Hepatocyte (in vitro differentiated cells): ENCODE results near the gene OSTN. TPM values are rescaled to one million over a fixed set of nuclear protein-coding genes. Genes with fewer than 3 reads are reported as not detected.

ENCODE experiments used
- DNase-seq: peaks from one replicate; pipeline ENCODE4 v3.0.0-alpha.2; 2016; ENCODE audit warnings: low spot score
- H2AFZ ChIP-seq: fragments of 200-600 bp; sonication (generic); 2 replicates; pipeline ENCODE4 v1.6.0; 2016; ENCODE audit warnings: antibody characterized with exemption, mild to moderate bottlenecking
- H3K27ac ChIP-seq: fragments of 200-600 bp; sonication (generic); 2 replicates; pipeline ENCODE4 v1.5.1; 2016; ENCODE audit warnings: mild to moderate bottlenecking
- H3K27me3 ChIP-seq: fragments of 200-600 bp; sonication (generic); 2 replicates; pipeline ENCODE4 v1.6.1; 2016
- H3K36me3 ChIP-seq: fragments of 200-600 bp; sonication (generic); replicated peaks from 2 replicates; pipeline ENCODE4 v1.5.1; 2016; ENCODE audit warnings: low read depth; ENCODE audit not compliant: insufficient read depth
- H3K4me1 ChIP-seq: fragments of 200-600 bp; sonication (generic); 2 replicates; pipeline ENCODE4 v1.5.1; 2016; ENCODE audit warnings: mild to moderate bottlenecking, moderate library complexity; ENCODE audit not compliant: insufficient read depth
- H3K4me2 ChIP-seq: fragments of 200-600 bp; sonication (generic); 2 replicates; pipeline ENCODE4 v1.6.0; 2016
- H3K4me3 ChIP-seq: fragments of 200-600 bp; sonication (generic); 2 replicates; pipeline ENCODE4 v1.5.1; 2016; ENCODE audit warnings: mild to moderate bottlenecking
- H3K79me2 ChIP-seq: fragments of 200-600 bp; sonication (generic); 2 replicates; pipeline ENCODE4 v1.6.0; 2017; ENCODE audit warnings: mild to moderate bottlenecking
- H3K9me2 ChIP-seq: fragments of 200-600 bp; sonication (generic); replicated peaks from 2 replicates; pipeline ENCODE4 v1.6.0; 2017; ENCODE audit warnings: mild to moderate bottlenecking; ENCODE audit not compliant: insufficient read depth
- H3K9me3 ChIP-seq: fragments of 200-600 bp; sonication (generic); 2 replicates; pipeline ENCODE4 v1.5.1; 2016; ENCODE audit warnings: low read depth, mild to moderate bottlenecking
- H4K20me1 ChIP-seq: fragments of 200-600 bp; sonication (generic); 2 replicates; pipeline ENCODE4 v1.6.0; 2016; ENCODE audit warnings: mild to moderate bottlenecking; ENCODE audit not compliant: insufficient read depth, poor library complexity, severe bottlenecking
- EZH2 ChIP-seq: fragments of 200-600 bp; sonication (generic); IDR thresholded peaks from 2 replicates; pipeline ENCODE4 v1.6.1; 2016; ENCODE audit warnings: antibody characterized with exemption, mild to moderate bottlenecking, borderline replicate concordance
- EZH2phosphoT487 ChIP-seq: fragments of 200-600 bp; sonication (generic); IDR thresholded peaks from one replicate; pipeline ENCODE4 v1.6.1; 2018; ENCODE audit warnings: antibody characterized with exemption, mild to moderate bottlenecking, low read depth, moderate library complexity; ENCODE audit not compliant: unreplicated experiment, severe bottlenecking
- WGBS: methylation state at CpG from one replicate; pipeline ENCODE4 v1.1.6; 2016; ENCODE audit warnings: low lambda C conversion rate; ENCODE audit errors: missing lambda C conversion rate; 5-methylcytosine and 5-hydroxymethylcytosine counted together
- polyA plus RNA-seq: library from polyadenylated mRNA; unstranded; fragments of >200 nt; fragmentation: Nextera tagmentation; extraction: Ambion mirVana; gene quantifications from 2 replicates; pipeline ENCODE4 v1.2.1, GENCODE V29; 2016
- total RNA-seq: library from RNA; depleted of rRNA; stranded (reverse); fragments of >200 nt; gene quantifications from 2 replicates; pipeline ENCODE4 v1.2.3, GENCODE V29; 2014
- TF ChIP-seq, protein P1 (sequence below): fragments of 200-600 bp; sonication (generic); IDR thresholded peaks from 2 replicates; pipeline ENCODE4 v1.5.1; 2016; ENCODE audit warnings: antibody characterized with exemption, mild to moderate bottlenecking; ENCODE audit not compliant: poor library complexity

Gene OSTN
- total and polyA plus RNA-seq, 2 experiments from 2014 or later, result 1.4 to 17.4 TPM

DNA sequence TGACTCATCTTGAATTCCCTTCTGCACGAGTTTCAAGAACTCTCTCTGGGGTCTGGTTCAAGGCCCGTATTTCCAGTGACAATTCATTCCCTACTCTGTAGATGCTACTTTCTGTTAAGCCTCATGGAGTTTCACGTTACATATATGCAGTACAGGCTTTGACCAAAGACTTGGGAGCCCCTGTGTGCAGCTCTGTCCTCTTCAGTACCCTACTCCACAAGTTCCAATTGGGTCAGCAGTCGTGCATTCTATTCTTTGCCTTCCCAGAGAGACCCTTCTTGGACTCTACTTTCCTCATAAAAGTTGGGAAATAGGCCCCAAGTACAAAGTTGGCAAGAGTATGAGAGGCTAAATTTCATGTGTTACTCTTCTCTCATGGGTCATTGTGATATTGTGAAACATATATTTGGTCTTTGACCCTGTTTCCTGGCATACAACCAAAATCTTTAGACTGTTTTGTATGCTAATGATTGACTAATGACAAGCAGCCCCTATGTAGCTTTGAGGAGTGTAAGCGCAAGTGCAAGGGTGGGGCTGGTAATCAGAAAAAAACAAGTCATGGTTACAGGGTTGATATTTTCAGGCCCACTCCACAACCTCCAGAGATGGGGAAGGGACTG, 115.2 kb downstream of the OSTN start:
- Histone ChIP-seq H3K4me3 (no peak overlapping the region), H3K4me2 (no peak overlapping the region), H4K20me1 (no peaks in the 10 kb centered on the region), H3K36me3 (no peaks in the 10 kb centered on the region), H3K9me3 (no peaks in the 10 kb centered on the region), H3K4me1 (no peaks in the 10 kb centered on the region), H3K9me2 (no peaks in the 10 kb centered on the region), H3K79me2 (no peaks in the 10 kb centered on the region), H3K27me3 (no peaks in the 10 kb centered on the region), H2AFZ (no peak overlapping the region), H3K27ac (peak overlapping the region; percentile 16)
- TF ChIP-seq EZH2phosphoT487 (no peak), EZH2 (no peak)
- TF ChIP-seq, protein P1, sequence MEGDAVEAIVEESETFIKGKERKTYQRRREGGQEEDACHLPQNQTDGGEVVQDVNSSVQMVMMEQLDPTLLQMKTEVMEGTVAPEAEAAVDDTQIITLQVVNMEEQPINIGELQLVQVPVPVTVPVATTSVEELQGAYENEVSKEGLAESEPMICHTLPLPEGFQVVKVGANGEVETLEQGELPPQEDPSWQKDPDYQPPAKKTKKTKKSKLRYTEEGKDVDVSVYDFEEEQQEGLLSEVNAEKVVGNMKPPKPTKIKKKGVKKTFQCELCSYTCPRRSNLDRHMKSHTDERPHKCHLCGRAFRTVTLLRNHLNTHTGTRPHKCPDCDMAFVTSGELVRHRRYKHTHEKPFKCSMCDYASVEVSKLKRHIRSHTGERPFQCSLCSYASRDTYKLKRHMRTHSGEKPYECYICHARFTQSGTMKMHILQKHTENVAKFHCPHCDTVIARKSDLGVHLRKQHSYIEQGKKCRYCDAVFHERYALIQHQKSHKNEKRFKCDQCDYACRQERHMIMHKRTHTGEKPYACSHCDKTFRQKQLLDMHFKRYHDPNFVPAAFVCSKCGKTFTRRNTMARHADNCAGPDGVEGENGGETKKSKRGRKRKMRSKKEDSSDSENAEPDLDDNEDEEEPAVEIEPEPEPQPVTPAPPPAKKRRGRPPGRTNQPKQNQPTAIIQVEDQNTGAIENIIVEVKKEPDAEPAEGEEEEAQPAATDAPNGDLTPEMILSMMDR, result no peak
- peak; percentile 22 for DNase-seq
- WGBS, result 84% methylated on average over 5 of the region's 5 CpGs

Other genes starting within 250 kb of the OSTN start
- gene CCDC50, start 130.2 kb downstream of the OSTN start, total RNA-seq, result 49.6 and 54.6 TPM in 2 replicates
- gene CCDC50, start 130.2 kb downstream of the OSTN start, polyA plus RNA-seq, result 31.6 and 34.9 TPM in 2 replicates
- 0.07 TPM in 1 of 2 replicates, not detected in the other for gene UTS2B, start 131.3 kb downstream of the OSTN start, total RNA-seq
- gene UTS2B, start 131.3 kb downstream of the OSTN start, polyA plus RNA-seq, result 0.19 and 0.29 TPM in 2 replicates